Measurements from ENCODE around the gene THOC7.
A peak's percentile ranks its signal among the peaks of the same experiment; 100 is the strongest.

Gene THOC7

DNA sequence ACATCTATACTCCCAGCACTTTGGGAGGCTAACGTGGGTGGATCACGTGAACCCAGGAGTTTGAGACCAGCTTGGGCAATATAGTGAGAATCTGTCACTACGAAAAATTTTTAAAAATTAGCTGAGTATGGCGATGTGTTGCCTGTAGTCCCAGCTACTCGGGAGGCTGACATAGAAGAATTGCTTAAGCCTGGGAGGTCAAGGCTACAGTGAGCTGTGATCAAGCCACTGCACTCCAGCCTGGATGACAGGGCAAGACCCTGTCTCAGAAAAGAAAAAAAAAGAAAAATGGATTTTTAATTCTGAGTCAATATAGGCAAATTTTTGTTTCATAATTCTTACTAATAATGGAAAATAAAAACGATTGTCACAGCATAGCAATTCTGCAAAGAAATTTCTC lies 31.2 kb downstream of the THOC7 start:
- no peak for DNase-seq

DNA sequence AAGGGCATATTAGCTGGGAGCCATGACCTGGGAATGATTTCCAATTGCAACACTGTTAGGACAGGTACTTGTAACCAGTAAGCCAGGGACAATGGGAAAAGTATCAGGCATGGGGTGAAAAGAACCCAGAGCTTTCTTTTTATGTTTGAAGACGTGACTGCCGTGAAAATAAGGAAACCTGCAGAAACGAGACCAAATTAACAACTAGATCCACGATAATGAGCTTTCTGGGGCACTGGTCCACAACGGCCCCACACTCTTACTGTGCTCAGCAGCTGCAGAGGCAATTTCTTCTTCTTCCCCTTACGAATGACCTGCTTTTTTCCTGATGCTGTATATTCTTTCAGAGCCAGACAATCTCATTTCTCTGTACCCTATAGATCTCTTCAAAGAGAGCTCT lies 33.1 kb downstream of the THOC7 start:
- DNase-seq: no peak

DNA sequence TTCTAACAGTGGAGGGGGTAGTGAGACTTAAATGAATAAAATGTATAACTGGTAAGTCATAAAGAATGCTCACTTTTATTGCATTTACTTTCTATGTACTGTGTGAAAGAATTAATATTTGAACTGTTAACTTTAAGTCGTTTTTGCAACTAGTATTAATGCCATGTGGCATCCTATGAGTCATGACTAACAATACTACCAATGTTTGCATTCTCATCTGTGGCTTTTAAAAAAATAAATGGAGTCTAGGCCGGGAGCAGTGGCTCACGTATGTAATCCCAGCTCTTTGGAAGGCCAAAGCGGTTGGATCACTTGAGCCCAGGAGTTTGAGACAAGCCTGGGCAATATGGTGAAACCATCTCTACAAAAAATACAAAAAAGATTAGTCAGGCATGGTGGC lies 39.3 kb downstream of the THOC7 start:
- no peak for DNase-seq

DNA sequence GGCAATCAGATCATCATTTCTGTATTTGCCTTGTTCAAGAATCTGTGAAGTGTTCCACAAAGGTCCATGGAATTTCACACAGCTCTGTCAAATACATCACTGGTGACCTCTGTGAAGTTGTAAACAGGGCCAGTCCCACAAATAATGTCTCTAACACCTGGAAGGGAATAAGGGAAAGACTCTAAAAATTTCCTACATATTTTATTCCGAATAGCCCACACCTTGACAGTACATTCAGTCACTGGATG lies 44.5 kb downstream of the THOC7 start, which contains the start of gene C3orf49:
Gene C3orf49, plus strand, starts transcription at position 149 of the 248 bp plus-strand sequence. CDS start 173 bp downstream, outside the sequence.
- no peak for DNase-seq

DNA sequence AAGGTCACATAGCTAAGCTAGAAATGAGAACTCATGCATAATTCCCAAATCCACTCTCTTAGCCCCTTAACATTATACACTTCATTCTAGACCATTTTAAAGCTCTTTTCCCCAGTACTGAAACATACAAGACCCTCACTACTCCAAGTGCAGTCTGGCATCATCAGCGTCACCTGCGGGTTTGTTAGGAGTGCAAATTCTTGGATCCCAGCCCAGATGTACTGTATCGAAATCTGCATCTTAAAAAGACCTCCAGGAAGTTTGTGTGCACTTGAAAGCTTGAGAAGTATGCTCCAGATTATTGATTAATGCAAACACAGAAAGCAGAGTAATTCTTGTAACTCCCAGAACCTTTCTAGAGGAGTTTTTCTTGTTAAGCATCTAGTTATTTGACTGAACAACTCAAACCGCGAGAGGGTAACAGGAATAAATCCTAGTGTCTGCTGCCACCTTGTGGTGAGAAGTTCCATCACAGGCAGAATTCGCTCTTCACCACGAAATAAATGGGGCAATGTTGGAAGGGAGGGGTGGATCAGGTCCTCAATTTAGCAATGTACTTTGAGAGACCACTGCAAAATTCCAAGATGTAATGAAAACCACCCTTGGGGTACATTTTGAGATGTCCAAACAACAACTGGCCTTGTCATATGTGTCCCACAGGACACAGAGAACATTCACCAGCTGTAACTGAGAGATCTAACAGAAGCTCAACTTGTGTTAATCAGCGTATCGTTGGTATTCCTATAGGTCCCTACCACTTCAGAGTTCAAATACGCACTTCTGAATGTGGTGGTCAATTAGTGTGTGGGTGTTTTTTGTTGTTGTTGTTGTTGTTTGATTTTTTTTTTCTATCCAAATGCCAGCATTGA lies 45.1 kb downstream of the THOC7 start:
- DNase-seq: peak; percentile 39 to 66

DNA sequence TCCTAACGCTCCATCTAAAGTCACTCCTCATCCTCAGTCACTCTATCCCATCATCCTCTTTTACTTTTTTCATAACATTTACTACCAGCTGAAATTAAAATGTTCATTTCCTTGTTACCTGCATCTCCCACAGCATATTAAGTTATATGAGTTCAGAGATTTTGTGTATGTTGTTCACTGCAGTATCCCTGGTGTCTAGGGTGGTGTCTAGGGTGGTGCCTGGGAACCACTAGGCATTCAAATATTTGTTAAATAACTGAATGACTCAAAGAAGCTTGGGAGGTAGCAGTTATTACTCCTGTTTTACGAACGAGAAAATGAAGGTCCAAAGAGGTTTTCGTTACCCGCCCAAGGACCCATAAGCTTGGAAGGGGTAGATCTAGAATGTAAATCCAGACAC lies 46.4 kb downstream of the THOC7 start:
- DNase-seq: no peak

DNA sequence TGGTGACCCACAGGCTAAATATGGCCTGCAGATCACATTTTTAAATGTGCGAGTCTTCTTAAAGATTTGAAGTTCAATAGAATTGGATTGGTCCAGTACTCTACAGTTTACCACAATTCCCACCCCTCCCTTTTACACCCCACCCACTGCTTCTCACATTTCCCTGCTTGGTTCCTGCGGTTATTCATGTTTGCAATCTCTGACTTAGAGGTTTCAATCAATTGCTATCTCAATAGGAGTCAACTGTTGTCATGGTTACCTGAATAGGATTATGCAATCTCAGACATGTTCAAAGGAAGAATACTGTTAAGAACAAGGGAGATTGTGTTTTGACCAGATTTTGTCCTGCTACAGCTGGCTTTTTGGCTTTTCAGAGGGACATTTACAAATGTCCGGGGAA lies 49.4 kb downstream of the THOC7 start:
- DNase-seq: no peak

DNA sequence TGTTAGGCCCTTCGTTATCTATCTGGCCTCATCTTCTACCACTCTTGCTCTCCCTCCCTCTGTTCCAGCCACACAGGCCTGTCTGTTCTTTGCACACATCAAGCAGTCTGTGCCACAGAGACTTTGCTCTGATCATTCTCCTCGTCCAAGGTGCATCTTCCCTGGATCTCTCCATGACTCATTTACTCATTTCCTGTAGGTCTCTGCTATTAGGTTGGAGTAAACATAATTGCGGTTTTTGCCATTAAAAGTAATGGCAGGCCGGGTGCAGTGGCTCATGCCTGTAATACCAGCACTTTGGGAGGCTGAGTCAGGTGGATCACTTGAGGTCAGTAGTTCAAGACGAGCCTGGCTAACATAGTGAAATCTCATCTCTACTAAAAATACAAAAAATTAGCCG lies 54.0 kb downstream of the THOC7 start:
- DNase-seq: no peak

DNA sequence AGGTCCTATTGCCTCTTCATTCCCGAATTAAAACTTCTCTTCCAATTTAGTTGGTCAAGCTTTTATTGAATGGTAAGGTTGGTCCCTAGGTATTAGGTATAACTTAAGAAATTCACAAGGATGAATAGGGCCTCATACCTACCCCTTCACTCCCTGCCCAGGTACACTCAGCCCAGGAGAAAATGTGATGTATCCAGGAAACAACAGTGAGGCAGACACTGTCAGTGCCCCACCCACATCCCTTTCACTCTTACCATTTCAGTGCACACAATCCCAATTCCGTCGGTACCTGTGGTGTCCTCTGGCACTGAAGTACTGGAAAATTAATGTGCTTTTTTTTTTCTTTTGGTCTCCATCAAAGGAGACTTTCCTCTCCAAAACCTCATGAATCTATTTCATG lies 55.0 kb downstream of the THOC7 start:
- DNase-seq: no peak

DNA sequence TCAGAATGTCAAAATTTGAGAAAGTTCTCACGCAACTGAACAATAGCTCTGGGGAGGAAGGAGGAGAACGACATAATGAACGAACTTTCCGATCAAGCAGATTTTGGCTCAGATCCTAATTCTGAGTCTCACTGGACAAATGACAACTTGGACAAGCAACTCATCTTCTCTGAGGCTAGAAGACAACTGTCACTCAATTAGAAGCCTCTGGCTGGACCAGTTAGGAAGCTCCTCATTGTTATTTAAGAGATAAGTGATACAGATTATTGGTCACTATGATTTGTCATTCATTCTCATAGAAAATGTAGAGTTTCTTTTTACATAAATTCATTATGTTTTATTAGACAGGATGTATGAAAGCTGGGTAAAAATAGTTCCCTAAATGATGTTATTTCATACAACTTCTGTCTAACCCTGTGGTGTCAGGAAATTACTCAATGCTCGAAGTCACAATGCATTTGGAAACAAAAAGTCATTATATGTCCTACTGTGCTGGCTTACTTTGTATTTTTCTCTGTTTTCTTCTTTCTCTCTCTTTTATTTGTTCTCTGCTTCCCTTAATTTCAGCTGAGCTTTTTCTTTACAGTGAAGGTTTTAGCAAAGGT lies 55.5 kb downstream of the THOC7 start:
- no peak for DNase-seq

DNA sequence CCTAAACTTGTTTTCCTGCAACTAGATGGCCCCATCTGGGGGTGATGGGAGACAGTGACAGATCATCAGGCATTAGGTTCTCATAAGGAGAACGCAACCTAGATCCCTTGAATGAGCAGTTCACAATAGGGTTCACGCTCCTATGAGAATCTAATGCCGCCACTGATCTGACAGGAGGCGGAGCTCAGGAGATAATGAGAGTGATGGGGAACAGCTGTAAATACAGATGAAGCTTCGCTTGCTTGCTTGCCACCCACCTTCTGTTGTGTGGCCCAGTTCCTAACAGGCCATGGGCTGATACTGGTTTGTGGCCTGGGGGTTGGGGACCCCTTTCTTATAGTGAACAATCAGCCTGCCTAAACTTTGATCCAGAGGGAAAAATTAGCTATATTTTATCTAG lies 59.7 kb downstream of the THOC7 start:
- DNase-seq: no peak

DNA sequence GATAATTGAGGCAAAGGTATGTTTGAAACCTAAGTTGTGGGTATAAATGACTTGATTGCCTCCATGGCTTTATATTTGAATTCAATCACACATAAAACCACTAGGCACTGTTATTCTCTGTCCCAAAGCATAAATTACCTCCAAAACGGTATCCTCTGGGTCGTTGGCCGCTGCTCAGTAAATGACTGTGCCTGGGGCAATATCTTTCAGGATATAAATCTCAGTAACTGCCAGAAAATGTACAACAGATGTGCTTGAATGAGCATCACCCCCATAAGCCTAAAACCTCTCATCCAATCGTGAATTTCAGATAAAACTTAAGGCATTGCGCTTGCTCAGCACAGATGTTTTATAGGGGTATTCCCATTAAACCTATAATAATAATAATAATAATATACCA lies 63.5 kb downstream of the THOC7 start:
- DNase-seq: no peak

DNA sequence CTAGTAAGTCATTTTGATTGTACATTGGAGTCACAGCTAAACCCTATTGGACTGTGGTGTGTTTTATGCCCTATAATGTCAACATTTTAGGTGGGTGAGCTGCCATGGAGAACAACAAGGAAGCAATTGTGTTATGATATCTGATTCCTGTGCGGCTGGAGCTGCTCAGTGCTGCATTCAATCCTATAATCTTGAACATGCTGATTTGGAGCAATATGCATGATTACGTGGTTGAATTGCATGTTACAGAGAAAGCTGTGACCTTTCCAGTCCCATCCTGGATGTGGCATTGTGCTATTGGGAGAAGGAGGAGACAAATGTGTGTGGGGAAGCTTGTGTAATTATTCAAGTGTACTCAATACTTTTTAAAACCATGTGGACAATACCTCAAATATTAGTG lies 64.7 kb downstream of the THOC7 start:
- DNase-seq: no peak

DNA sequence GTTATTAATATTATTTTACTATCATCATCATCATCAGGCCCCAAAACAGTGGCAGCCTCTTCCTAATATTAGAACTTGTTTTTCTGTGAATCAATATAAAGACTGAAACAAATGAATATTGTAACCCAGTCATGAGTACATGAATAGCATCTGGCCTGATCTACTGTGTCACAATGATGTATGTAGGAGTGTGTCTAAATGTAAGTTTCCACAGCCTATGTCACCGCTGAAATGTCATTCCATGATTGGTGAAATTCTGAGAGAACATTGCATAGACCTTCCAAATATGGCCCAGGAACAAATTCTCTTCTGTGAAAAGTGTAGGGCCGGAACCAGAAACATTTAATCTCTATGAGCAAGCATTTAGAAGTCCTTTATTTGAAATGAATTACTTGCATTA lies 65.1 kb downstream of the THOC7 start:
- no peak for DNase-seq

DNA sequence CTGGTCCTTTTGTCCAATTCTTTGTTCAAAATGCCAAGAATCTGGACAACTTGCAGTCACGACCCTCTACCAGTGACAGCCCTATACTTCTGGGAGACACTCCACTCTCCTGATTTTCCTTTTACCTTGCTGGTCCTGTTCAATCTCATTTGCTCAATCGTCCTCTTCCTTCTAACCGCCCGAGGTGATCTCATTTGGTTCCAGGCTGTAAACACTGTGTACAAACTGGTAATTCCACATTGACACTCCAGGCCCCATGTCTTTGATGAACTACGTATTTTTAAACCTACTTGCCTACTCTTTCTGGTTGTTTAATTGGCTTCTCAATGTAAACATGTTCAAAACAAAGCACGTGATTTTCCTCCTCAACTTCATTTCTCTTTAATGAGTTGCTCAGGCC lies 68.2 kb downstream of the THOC7 start:
- no peak for DNase-seq

DNA sequence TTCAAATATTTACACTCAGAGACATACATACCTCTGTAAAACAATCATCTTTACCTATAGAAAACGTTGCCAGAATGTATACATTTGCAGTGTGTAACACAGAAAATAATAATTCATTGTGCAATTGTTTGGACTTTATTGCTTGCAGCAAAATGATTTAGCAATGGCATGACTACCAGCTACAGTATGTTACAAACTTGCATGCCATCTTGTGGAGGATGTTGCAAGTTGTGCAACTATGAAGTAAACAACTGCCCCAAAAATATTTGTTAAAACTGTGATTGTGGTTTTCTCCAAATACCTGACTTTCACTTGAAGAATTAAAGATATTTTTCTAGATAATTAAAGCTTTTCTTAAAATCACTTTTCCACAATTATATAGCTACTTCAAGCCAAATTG lies 71.6 kb downstream of the THOC7 start:
- DNase-seq: no peak

All from CD4-positive, alpha-beta T cell treated with Interferon alpha-2 for 1 hour (primary cell).